OCI-LY1 (cell line): ENCODE data around the gene MIOX.

Experiments used
- H2AFZ ChIP-seq: fragments of 200-600 bp; sonication (generic), shearing (Covaris generic); 2 replicates; pipeline ENCODE4 v1.6.0; 2014; ENCODE audit warnings: antibody characterized with exemption, mild to moderate bottlenecking, low read length
- H3F3A ChIP-seq: fragments of 200-600 bp; sonication (generic), shearing (Covaris generic); 2 replicates; pipeline ENCODE4 v1.6.0; 2014; ENCODE audit warnings: mild to moderate bottlenecking, antibody characterized with exemption, low read length, moderate library complexity; ENCODE audit not compliant: insufficient read depth
- H3K27ac ChIP-seq: fragments of 200-600 bp; sonication (generic); 2 replicates; pipeline ENCODE4 v1.5.1; 2014; ENCODE audit warnings: low read length, mixed run types, mild to moderate bottlenecking, low read depth; ENCODE audit not compliant: poor library complexity, severe bottlenecking
- H3K27me3 ChIP-seq: fragments of 200-600 bp; sonication (generic); 2 replicates; pipeline ENCODE4 v1.6.0; 2014; ENCODE audit warnings: antibody characterized with exemption, mild to moderate bottlenecking, low read length, moderate library complexity; ENCODE audit not compliant: insufficient read depth
- H3K36me3 ChIP-seq: fragments of 200-600 bp; sonication (generic); 2 replicates; pipeline ENCODE4 v1.6.1; 2014; ENCODE audit warnings: mild to moderate bottlenecking, antibody characterized with exemption, low read length, moderate library complexity, mixed read lengths; ENCODE audit not compliant: insufficient read depth
- H3K4me1 ChIP-seq: fragments of 200-600 bp; sonication (generic); 2 replicates; pipeline ENCODE4 v1.5.1; 2014; ENCODE audit warnings: mild to moderate bottlenecking, low read length, moderate library complexity; ENCODE audit not compliant: insufficient read depth, severe bottlenecking
- H3K4me2 ChIP-seq: fragments of 200-600 bp; sonication (generic), shearing (Covaris generic); 2 replicates; pipeline ENCODE4 v1.6.1; 2014; ENCODE audit warnings: low read length
- H3K4me3 ChIP-seq: fragments of 200-600 bp; sonication (generic); 2 replicates; pipeline ENCODE4 v1.5.1; 2014; ENCODE audit warnings: low read length, low read depth, mild to moderate bottlenecking, mixed read lengths; ENCODE audit not compliant: poor library complexity, severe bottlenecking
- H3K79me2 ChIP-seq: fragments of 200-600 bp; shearing (Covaris generic); 2 replicates; pipeline ENCODE4 v1.6.1; 2016; ENCODE audit warnings: mixed run types, low read length, mixed read lengths; ENCODE audit not compliant: insufficient read depth
- H3K9ac ChIP-seq: fragments of 200-600 bp; sonication (generic), shearing (Covaris generic); 2 replicates; pipeline ENCODE4 v1.6.1; 2014; ENCODE audit warnings: mild to moderate bottlenecking, low read length, mixed read lengths
- H3K9me2 ChIP-seq: fragments of 200-600 bp; sonication (generic), shearing (Covaris generic); 2 replicates; pipeline ENCODE4 v1.6.1; 2014; ENCODE audit warnings: low read depth, mild to moderate bottlenecking, low read length, mixed read lengths
- H3K9me3 ChIP-seq: fragments of 200-600 bp; shearing (Covaris generic); 2 replicates; pipeline ENCODE4 v1.6.1; 2014; ENCODE audit warnings: low read length, mixed read lengths
- H4K20me1 ChIP-seq: fragments of 200-600 bp; sonication (generic), shearing (Covaris generic); 2 replicates; pipeline ENCODE4 v1.6.0; 2016; ENCODE audit warnings: mild to moderate bottlenecking, low read length; ENCODE audit not compliant: insufficient read depth
- CTCF ChIP-seq: fragments of 200-600 bp; sonication (generic), shearing (Covaris generic); IDR thresholded peaks from 2 replicates; pipeline ENCODE4 v1.5.1; 2017; ENCODE audit warnings: mild to moderate bottlenecking, antibody characterized with exemption, low read length, moderate library complexity, mixed read lengths
- EZH2 ChIP-seq: fragments of 200-600 bp; sonication (generic), shearing (Covaris generic); IDR thresholded peaks from 2 replicates; pipeline ENCODE4 v1.8.0; 2017; ENCODE audit warnings: borderline replicate concordance, mixed run types, mild to moderate bottlenecking, antibody characterized with exemption, low read length, moderate library complexity, mixed read lengths

Gene MIOX

GRCh38 chr22:50463188-50463900, 23.3 kb upstream of the MIOX start:
- H3K9me2 ChIP-seq: no peaks in the 10 kb centered on the region
- no peak overlapping the region for H3K4me3 ChIP-seq
- no peaks in the 10 kb centered on the region for H3F3A ChIP-seq
- H3K4me1 ChIP-seq: peaks cover 14% of the 10 kb centered on the region
- no peaks in the 10 kb centered on the region for H4K20me1 ChIP-seq
- H3K79me2 ChIP-seq: no peaks in the 10 kb centered on the region
- peaks cover 89% of the 10 kb centered on the region for H3K36me3 ChIP-seq
- TF ChIP-seq EZH2: no peak
- no peak for TF ChIP-seq CTCF
- no peak overlapping the region for H3K4me2 ChIP-seq
- H3K9me3 ChIP-seq: no peaks in the 10 kb centered on the region
- no peak overlapping the region for H2AFZ ChIP-seq
- no peak overlapping the region for H3K27ac ChIP-seq
- no peaks in the 10 kb centered on the region for H3K27me3 ChIP-seq
- no peak overlapping the region for H3K9ac ChIP-seq

GRCh38 chr22:50464451-50464850, 22.2 kb upstream of the MIOX start:
- Histone ChIP-seq H3K27me3 (no peaks in the 10 kb centered on the region), H3K9ac (no peak overlapping the region), H3K9me3 (no peaks in the 10 kb centered on the region), H3K4me1 (peaks cover 26% of the 10 kb centered on the region), H3K4me2 (no peak overlapping the region), H3K36me3 (peaks cover 78% of the 10 kb centered on the region), H3F3A (no peaks in the 10 kb centered on the region), H3K9me2 (no peaks in the 10 kb centered on the region), H3K79me2 (no peaks in the 10 kb centered on the region), H2AFZ (no peak overlapping the region), H3K4me3 (no peak overlapping the region), H3K27ac (no peak overlapping the region), H4K20me1 (no peaks in the 10 kb centered on the region)
- TF ChIP-seq EZH2 (no peak), CTCF (no peak)

- no peak overlapping the region for H3K9ac ChIP-seq
- H3K36me3 ChIP-seq: peaks cover 70% of the 10 kb centered on the region
- H3K4me3 ChIP-seq: no peak overlapping the region
- H3K79me2 ChIP-seq: no peaks in the 10 kb centered on the region
- no peaks in the 10 kb centered on the region for H4K20me1 ChIP-seq
- no peak overlapping the region for H2AFZ ChIP-seq
- no peaks in the 10 kb centered on the region for H3K27me3 ChIP-seq
- H3K27ac ChIP-seq: no peak overlapping the region
- no peaks in the 10 kb centered on the region for H3K9me2 ChIP-seq
- no peaks in the 10 kb centered on the region for H3K9me3 ChIP-seq
- TF ChIP-seq EZH2 (no peak), CTCF (no peak)
- H3F3A ChIP-seq: no peaks in the 10 kb centered on the region
- no peak overlapping the region for H3K4me2 ChIP-seq
- H3K4me1 ChIP-seq: peaks cover 34% of the 10 kb centered on the region
Observed at GRCh38 chr22:50465066-50465930, 21.4 kb upstream of the MIOX start.
